Stimulated activated CD8-positive, alpha-beta memory T cell treated with anti-CD3 and anti-CD28 coated beads, Interleukin-2, amount 100 ng/mL, for 1 hour (primary cell): ENCODE data around the gene CABP1.

ENCODE experiments used
- DNase-seq, 2 donors: peaks; one replicate each; pipeline ENCODE4 v3.0.0-alpha.2; 2020; ENCODE audit warnings: low read depth in 2 of 2

Gene CABP1

DNA sequence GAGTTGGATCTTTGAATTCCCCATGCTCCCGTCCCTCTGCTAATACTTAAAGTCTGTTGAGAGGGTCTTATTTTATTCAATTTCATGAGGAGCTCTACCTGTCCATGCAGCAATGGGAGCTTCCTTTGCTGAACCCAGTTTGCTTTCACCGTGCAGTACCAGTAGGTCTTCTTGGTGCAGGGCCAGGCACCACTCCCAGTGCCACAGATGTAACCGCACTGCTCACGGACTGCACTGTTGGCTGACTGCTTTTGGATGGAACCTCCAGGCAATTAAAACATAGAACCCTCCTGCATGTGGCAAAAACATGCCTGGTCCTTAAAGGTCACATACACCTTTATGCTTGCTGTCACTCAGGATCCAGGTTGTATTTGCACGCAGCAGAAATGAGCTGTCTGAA lies 9.3 kb upstream of the CABP1 start:
- no peak for DNase-seq

GRCh38 chr12:120640861-120641833 lies 721 bp downstream of the CABP1 start:
- peak in 1 of 2 donors; percentile 30 for DNase-seq

- DNase-seq = no peak
Observed at GRCh38 chr12:120642121-120642520, 1.7 kb downstream of the CABP1 start.

DNA sequence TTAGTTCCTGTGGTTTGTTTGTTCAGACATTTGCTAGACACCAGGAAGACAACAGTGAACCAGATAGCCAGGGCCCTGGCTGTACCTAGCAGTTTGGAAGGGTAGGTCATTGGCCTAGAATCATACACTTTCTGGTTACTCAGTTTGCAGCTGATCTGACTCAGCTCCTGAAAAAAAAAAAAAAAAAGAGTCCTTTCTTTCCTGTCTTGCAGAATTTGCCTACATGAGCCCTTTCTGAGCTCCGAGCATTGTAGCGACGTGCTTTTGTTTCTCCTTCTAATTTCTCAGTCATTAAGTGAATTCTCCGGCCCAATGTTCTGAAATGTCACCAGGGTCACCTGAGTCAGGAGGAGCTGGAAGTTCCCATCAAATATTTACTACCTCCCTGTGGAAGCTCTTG lies 2.4 kb downstream of the CABP1 start:
- DNase-seq = no peak

DNA sequence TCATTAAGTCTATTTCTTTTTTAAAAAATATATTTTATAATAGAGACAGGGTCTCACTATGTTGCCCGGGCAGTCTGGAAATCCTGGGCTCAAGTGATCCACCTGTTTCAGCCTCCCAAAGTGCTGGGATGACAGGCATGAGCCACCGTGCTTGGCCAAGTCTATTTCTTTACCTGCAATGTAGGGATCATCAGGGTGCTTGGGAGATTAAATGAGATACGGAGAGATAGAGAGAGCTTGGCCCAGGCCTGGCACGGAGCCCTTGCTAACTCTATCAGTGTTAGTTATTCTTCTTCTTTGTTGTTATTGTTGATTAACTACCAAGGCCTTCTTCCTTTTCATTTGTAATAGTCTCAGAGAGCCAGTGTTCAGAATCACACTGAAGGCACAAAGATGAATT lies 3.1 kb downstream of the CABP1 start:
- no peak for DNase-seq

DNA sequence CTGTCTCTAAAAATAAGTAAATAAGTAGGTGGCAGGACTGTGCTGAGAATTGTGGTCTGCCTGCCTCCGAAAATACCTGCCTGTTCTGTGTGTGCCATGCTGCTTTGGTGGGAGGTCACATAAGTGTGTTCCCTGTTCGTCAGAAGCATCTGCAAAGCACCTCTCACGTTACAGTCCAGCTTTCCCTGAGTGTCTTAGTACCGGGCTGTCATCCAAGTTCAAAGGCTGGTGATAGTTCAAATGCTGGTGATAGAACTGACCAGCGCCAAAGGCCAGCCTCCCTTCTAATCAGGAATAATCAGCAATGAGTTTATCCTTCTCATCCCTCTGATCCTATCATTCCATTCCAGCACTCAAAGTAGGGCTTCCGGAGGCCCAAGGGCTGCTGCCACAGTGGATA lies 5.6 kb downstream of the CABP1 start:
- no peak for DNase-seq

- no peak for DNase-seq
Observed at GRCh38 chr12:120647375-120647755, 6.9 kb downstream of the CABP1 start.

GRCh38 chr12:120649442-120650232 lies 9.2 kb downstream of the CABP1 start:
- DNase-seq = no peak

GRCh38 chr12:120650233-120650690 lies 9.8 kb downstream of the CABP1 start:
- DNase-seq = no peak

GRCh38 chr12:120651821-120652220 lies 11.4 kb downstream of the CABP1 start:
- no peak for DNase-seq

DNA sequence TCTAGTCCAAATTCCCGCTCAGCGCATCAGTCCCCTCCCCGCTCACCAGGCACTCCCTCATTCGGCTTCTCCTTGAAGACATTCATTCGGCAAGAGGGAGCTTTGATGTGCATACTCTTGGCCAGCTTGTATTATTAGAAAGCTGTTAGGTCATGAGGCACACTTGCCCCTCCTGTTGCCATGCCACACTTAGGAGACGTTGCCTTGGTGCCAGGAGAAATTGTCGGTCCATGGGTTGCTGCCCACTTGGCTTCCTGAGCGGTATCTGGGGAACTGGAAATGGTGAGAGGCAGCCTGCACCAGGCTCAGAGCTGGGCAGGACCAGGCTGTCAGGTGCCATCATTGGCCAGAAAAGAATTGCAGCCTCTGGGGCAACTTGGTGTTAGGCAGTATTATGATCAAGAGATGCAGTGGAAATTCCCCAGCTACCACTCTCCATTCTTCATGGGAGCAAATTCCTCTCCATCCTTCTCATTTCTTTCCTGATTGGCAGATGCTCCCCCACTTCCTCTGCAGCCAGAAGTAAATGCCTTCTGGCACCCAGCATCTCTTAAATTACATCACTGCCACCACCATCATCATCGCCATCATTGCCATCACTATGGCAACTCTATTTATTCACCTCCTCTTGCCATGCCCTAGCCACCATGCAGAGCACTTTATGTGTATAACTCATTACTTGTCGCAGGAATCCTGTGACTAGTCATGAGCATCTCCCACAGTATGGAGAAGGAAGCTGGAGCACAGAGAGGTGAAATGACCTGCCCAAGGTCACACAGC lies 12.4 kb downstream of the CABP1 start:
- DNase-seq = no peak

- no peak for DNase-seq
Observed at GRCh38 chr12:120653611-120654010, 13.2 kb downstream of the CABP1 start.

DNA sequence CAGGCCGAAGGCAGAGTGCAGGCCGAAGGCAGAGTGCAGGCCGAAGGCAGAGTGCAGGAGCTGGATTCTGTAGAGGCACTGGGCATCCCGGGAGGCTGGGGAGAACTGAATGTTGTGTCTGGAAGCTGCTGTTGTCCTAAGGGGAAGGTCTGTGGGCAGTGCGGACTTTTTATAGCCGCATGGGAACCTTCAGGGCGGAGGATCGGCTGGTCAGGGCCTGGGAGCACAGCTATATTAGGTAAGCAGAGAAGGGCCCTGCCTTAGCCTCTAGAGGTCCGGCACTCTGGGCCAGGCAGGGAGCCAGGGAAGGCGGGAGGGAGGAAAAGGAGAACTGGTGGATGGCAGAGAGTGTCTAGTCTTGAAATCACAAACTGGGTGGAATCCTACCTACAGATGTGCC lies 14.2 kb downstream of the CABP1 start:
- DNase-seq = no peak

DNA sequence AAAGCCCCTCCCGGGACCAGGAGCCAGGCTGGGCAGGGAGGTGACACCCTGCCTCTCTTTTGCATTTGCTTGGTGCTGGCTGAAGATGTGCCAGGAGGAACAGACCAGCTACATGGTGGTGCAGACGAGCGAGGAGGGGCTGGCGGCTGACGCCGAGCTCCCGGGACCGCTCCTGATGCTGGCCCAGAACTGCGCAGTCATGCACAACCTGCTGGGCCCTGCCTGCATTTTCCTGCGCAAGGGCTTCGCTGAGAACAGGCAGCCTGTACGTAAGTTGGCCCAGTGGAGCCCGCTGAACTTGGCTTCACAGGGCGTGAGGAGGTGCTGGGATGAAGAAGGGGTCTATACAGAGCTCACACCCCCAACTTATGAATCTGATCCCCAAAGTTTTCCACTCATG lies 15.6 kb downstream of the CABP1 start:
- DNase-seq = no peak

- DNase-seq = no peak
Observed at GRCh38 chr12:120658286-120659150, 18.1 kb downstream of the CABP1 start.

GRCh38 chr12:120659151-120659525 lies 18.7 kb downstream of the CABP1 start:
- DNase-seq = no peak

- DNase-seq = no peak
Observed at GRCh38 chr12:120661432-120661831, 21.0 kb downstream of the CABP1 start.

- no peak for DNase-seq
Observed at GRCh38 chr12:120662879-120663278, 22.5 kb downstream of the CABP1 start.

DNA sequence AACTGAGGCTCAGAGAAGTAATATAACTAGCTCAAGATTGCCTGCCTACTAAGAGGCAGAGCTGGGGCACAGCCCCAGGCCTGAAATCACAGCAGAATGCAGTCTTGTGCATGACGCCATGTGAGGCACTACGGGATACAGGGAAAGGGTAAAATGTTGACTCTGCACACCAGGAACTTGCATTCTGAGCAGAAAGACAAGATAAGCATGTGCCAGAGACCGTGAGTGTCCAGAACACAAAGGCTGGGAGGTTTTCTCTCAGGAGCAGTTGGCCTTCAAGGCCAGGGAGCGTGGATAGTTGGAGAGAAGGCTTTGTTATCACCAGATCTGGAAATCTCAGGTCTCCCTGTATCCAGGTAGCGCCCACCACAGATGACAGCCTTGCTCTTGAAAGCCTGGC lies 23.3 kb downstream of the CABP1 start:
- no peak for DNase-seq

- no peak for DNase-seq
Observed at GRCh38 chr12:120666571-120667390, 26.4 kb downstream of the CABP1 start.
